CD4-positive, alpha-beta T cell treated with Interleukin-21 for 1 hour (primary cell): Measurements from ENCODE around the gene UBXN1.

Experiments
- DNase-seq: peaks from one replicate; pipeline ENCODE4 v3.0.0-alpha.2; 2020

Gene UBXN1

GRCh38 chr11:62678770-62679696 is at the start of gene UBXN1:
Gene UBXN1 (minus strand): TSS chr11:62679073. CDS start chr11:62678923, 150 bp downstream.
- peak; percentile 88 for DNase-seq

GRCh38 chr11:62728171-62728988 is 49.5 kb upstream of the UBXN1 start, which contains the start of gene TTC9C:
Gene TTC9C (plus strand): TSS chr11:62728486. CDS start chr11:62728849, 363 bp downstream.
- DNase-seq = peak; percentile 84

GRCh38 chr11:62727872-62728170 is 48.9 kb upstream of the UBXN1 start:
- peak; percentile 97 for DNase-seq

- peak; percentile 99 for DNase-seq
Measured at GRCh38 chr11:62727165-62727871, 48.4 kb upstream of the UBXN1 start, which contains the start of gene HNRNPUL2. Gene HNRNPUL2 (minus strand): TSS chr11:62727457. CDS start chr11:62727156, 301 bp downstream.

GRCh38 chr11:62726915-62727164 is 48.0 kb upstream of the UBXN1 start:
- no peak for DNase-seq

GRCh38 chr11:62726156-62726914 is 47.5 kb upstream of the UBXN1 start:
- DNase-seq = no peak

GRCh38 chr11:62725646-62726045 is 46.8 kb upstream of the UBXN1 start:
- DNase-seq = no peak

GRCh38 chr11:62724171-62724570 is 45.3 kb upstream of the UBXN1 start:
- DNase-seq = no peak

GRCh38 chr11:62721994-62722393 is 43.1 kb upstream of the UBXN1 start:
- DNase-seq = no peak

- DNase-seq = no peak
Measured at GRCh38 chr11:62719302-62719978, 40.6 kb upstream of the UBXN1 start.

- DNase-seq = no peak
Measured at GRCh38 chr11:62716816-62717215, 37.9 kb upstream of the UBXN1 start.

- no peak for DNase-seq
Measured at GRCh38 chr11:62716206-62716605, 37.3 kb upstream of the UBXN1 start.

- DNase-seq = no peak
Measured at GRCh38 chr11:62715150-62716130, 36.6 kb upstream of the UBXN1 start.

GRCh38 chr11:62713343-62713742 is 34.5 kb upstream of the UBXN1 start:
- no peak for DNase-seq

- DNase-seq = no peak
Measured at GRCh38 chr11:62712861-62713260, 34.0 kb upstream of the UBXN1 start.

GRCh38 chr11:62712276-62712812 is 33.5 kb upstream of the UBXN1 start:
- no peak for DNase-seq

- DNase-seq = peak; percentile 41
Measured at GRCh38 chr11:62710001-62710345, 31.1 kb upstream of the UBXN1 start.

- peak; percentile 99 for DNase-seq
Measured at GRCh38 chr11:62709247-62710000, 30.6 kb upstream of the UBXN1 start.

GRCh38 chr11:62708793-62709192 is 29.9 kb upstream of the UBXN1 start:
- DNase-seq = peak; percentile 59

GRCh38 chr11:62708392-62708791 is 29.5 kb upstream of the UBXN1 start:
- no peak for DNase-seq
